HG03565 (cell line): ENCODE results near the gene ELFN1.

Experiments used
- ATAC-seq: cut with Tn5 transposase; IDR thresholded peaks from one replicate; pipeline ENCODE4 v1.9.1; 2021; ENCODE audit warnings: mild to moderate bottlenecking, moderate library complexity; ENCODE audit not compliant: unreplicated experiment

Gene ELFN1

DNA sequence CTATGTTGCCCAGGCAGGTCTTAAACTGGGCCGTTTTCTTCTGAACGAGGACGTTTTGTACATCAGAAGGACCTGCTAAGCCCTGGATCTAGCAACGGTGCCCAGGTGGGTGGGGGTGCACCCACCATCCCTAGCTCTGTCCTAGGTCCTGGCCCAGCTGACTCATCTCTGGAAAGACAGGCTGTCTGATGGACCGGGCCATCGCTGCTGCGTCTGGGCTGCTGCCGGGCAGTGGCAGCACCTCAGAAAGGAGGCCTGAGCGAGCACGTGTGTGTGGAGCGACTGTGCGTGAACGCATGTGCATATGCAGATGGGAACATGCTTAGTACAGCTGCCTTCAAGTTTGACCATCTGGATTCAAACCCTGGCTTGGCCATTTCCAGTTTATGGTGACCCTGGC, 7.3 kb upstream of the ELFN1 start:
- ATAC-seq, result no peak

DNA sequence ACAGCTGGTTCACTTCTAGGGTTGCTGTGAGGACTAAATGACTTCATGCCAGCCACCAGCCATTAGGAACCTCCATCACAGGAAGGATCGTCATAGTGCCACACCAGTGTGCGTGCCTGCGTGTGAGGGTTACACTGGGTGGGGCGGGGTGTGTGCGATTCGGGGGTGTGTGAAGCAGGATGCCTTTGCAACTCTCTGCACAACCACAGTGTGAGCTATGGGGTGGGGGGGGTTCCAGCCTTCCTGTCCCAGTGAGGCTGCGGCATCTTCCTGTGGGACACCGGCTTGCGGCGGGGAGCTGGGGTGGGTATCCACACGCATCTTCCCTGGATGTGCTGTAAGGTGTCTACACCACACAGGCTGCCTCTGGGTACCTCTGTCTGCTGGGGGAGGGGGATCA, 6.9 kb upstream of the ELFN1 start:
- no peak for ATAC-seq

DNA sequence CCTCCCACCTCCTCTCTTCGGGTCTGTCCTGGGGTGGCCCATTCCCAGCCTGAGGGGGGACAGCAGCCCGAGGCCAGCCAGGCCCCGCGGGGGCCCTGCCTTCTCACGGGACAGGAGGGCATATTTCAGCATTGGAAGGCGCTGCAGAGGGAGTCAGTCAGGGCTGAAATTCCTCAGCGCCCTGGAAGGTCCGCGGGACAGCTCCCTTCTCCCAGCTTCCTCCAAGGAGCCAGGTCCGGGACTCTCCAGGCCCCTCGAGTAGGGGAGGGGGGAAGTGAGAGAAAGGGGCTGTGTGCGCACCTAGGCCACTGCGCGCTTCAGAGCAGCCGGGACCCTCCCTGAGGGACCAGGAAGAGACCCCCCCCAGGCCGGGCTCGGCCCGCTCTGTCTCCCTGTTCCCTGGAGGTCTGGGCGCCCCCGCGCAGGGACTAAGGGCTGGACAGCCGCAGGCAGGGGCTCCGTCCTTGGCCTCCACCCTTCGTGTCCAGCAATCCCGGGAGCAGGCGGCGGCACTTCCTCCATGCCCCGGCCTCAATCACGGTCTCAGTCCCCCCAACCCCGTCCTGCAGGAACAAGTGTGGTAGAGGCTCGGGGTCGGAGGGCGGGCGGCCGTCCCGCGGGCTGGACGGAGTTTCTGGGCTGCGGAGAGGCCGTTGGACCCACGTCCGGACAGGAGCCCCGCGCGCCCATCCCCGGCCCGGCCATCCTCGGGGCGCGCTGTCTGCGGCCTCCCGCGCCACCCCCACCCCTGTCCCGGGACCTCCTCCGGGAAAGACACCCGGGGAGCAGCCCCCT, 6.0 kb upstream of the ELFN1 start:
- no peak for ATAC-seq

- ATAC-seq, result no peak
Measured at GRCh38 chr7:1664711-1665548, 5.1 kb upstream of the ELFN1 start.

GRCh38 chr7:1665549-1666316, 4.3 kb upstream of the ELFN1 start:
- no peak for ATAC-seq

DNA sequence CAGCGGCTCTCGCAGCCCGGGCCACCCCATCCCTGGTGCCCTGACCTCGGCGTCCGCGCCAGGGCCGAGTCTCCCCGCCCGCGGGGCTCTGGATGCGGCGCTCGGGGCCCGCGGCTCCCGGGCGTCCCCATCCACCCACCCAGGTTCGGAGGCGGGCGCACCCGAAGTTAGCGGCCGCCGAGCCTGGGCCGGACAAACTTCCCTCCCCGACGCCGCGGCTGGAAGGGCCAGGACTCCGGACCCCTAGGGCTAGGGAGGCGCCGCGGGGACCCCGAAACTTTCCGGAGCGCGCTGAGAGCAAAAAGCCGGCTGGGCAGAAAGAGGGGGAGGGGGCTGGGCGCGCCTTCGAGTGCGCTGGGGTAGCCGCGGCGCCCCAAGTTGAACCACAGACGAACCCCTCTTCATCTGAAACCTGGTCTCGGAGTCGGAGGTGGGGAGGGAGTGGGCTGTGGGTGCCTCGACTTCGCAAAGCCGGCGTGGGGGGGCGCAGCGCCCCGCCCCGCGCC, 3.7 kb upstream of the ELFN1 start:
- ATAC-seq, result no peak

GRCh38 chr7:1666823-1667565, 3.1 kb upstream of the ELFN1 start:
- no peak for ATAC-seq

- ATAC-seq, result no peak
Measured at GRCh38 chr7:1667566-1668395, 2.3 kb upstream of the ELFN1 start.

DNA sequence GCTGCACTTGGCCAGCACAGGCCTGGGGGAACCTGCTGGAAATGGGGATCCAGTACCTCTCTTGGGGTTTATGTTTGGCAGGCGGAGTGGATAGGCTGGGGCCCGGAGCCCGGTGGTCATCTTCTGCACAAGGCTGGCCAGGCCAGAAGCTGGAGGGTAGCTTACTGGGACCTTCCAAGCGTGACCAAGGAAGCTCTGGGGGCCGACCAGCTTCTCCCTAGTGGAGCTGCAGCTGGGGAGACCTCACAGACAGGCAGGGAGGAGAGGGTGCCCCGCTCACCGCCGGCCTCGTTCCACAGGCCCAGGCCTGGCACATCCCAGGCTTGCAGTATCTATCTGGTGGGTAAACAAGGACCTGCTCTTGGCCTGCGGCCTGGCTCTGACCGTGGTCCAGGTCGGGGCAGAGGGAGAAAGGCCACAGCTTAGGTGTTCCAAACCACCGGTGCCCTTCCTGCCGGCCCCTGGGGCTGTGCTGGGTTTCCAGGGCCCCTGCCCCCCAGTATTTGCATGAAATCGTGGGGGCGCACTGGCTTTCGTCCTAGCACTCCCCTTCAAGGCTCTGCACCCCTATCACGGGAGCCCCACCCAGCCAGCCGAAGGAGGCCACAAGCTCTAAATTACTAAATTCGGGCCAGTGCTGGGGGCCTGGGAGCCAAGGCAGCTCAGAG, 1.5 kb upstream of the ELFN1 start:
- ATAC-seq, result no peak

DNA sequence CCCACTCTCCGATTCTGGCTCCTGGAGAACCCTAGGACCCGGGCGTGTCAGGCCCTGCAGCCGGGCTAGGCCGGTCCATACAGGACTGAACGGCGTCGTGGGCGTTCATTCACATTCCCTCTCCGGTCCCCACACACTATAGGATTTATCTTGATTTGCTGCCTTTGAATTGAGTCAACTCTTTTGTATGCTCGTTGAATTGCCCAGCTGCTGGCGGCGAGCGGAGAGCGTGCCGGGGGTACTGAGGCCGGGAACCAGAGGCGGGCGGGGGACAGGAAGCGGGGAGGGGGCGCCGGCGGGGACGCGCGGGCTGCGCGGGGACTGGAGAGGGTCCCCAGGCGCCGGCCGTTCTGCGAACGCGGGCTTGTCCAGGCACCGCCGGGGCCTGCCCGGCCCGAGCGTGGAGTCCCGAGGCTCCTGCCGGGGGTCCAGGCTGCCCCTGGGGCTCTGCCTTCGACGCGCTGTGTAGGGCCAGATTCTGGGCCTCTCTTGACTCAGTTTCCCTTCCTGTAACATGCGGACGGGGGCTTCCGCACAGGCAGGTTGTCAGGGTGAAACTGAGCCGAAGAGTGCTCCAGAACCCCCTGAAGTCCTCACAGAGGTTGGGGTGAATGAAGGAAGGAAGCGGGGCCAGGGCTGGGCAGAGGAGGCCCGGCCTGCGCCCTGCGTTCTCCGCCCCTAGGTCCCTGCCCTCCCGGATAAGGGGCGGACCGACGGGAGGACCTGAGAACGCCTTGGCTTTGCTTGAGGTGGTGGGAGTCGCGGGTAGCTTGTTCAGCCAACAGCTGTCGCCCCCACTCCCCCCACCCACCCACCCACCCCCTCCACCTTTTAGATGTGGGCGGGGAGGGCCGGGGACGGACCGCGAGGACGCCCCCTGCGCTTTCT, 769 bp upstream of the ELFN1 start:
- ATAC-seq, result no peak

DNA sequence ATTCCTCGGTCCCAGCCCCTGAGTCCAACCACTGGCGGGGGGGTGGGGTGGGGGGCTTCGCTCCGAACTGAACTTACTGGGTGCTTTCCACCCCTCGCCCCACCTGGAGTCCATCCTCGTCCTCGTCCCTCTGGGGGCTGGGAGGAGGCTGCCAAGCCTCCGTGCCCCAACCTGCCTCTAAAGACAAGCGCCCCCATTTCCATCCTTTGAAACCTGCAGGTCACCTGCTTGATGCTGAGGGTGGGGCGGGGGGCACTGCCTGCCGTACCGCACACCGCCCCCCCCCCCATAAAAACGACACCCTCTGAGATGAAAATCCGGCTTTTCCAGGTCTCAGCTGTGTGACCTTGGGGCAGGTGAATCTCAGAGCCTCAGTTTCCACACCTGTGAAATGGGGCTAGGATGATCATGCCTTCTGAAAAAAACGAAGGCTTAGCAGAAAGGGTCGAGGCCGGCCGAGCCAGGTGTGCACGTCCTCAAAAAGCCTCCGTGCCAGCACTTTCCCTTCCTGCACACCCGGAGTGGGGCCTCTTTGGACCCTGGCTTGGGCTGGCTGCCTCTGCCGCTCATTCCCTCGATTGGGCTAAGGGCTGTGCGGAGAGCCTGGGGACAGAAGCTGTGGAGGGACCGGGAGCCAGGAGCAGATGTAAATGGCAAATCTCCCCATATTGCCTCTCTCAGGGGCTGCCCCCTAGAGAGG, 967 bp downstream of the ELFN1 start:
- no peak for ATAC-seq

DNA sequence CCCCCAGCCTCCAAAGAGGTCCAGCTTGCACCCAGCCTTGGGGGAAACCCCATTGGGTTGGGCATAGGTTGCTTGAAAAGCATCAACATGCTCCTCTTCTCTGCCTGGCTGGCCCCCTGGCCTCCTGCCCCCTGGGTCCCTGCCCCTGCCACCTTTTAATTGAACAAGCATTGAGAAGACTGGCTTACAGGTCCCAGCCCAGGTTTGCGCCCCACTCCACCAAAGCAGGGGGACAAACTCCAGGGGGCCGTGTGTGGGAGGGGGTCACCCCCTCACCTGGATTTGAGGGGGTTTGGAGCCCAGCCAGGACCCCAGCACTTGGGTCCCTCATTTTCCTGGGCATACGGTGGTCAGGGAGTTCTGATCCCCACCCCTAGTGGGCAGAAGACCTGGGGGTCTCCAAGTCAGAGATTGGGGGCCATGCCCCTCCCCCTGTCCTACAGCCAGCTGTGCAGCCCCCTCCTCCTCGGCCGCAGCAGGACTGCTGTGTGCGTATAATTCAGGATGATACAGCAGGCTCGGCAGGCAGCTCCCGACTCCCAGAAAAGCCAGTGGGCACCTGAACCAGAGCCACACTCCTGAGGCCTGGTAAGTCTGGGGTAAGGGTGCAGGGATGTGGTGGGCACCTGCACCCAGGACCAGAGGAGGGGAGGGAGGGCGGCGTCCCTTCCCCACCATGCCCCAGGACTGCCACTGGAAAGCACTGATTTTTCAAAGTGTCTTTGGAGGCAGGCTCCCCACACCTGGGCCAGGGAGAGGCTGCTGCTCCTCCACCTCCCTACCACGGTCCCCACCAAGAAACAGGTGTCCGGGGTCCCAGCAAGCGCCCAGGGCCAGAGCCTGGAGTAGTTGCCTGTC, 1.7 kb downstream of the ELFN1 start:
- ATAC-seq, result no peak

DNA sequence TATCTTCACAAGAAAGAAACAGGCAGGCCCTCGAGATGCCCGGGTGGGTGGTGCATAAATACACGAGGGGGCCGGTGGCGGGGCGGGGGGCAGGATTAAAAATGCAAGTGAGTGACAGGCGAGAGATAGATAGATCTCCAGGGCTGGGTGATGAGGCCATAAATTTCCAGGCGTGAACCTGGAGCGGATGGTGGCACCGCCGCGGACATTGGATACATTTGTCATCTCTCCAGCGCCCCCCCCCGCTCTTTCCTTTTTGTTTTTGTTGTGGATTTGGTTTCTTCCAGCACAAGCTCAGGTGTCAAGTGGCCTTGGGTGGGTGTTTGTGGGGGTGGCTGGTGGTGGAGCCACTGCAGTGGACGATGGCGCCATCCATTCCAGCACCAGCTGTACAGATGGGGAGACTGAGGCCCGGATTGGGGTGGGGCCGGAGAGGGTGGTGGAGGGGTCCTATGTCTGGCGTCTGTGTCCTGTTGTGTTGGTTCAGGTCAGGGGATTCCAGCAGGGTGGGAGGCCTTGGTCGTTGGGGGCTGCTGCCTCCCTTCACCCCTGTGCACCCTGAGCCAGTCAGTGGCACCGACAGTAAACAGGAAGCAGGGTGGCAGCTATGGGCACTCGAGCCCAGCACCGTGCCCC, 2.9 kb downstream of the ELFN1 start:
- no peak for ATAC-seq

DNA sequence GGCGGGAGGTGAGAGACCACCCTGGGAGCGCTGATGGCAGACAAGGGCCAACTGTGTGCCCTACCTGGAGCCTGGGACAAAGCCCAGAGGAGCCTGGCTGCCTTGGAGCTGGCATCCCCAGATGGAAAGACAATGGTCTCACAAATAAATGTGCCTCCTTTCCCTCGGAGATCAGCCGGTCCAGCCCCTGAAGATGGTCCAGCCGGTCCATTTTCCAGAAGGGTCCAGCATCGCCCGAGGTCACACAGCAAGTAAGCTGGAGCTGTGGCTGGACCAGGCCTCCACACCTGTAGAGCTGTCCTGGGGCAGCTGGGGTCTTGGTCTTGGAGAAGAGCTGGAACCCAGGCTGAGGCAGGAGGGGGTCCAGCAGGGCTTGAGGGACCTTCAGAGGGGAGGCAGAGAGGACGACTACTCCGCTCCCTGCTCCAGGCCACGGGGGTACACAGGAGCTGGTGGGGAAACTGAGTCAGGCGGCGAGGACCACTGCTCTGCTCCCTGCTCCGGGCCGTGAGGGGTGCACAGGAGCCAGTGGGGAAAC, 3.6 kb downstream of the ELFN1 start:
- no peak for ATAC-seq

DNA sequence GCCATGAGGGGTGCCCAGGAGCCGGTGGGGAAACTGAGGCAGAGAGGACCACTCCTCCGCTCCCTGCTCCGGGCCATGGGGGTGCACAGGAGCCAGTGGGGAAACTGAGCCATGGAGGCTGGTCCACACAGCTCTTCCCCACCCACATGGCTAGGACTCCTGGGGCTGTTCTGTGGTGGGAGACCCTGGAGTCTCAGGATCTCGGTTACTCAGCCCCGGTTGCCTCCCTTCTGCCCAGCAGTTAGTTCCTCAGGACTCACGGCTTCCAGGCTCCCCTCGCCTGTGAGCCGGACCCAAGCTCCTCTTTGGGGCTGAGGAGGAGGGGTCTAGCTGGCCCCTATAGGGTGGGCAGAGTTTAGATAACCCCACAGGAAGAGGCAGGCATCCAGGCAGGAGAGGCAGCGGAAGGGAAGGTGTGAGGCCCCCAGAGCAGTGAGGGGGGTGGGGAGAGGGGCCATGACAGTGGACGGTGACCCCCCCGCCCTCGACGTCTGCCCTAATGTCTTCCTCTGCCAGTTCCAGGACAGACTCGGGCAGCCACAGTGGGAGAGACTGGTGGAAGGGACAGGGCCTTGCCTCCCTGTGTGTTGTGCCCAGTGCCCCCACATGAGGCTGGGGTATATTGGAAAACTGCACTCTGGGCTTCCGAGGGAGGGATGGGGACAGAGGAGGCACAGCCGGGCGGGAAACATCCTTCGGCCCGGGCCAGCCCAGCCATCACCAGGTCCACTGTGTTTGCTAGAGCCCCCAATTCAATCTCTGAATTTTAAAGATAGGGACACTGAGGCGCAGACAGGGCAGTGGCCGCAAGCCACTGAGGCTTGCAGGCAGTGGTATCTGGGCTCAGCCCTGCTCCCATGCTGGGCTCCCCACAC, 4.3 kb downstream of the ELFN1 start:
- ATAC-seq, result no peak
